ENCODE measurements around the gene HYAL3.
"Not testable (repeated sequence)": the region's sequence is repeated elsewhere in the genome, so short reads cannot be mapped to it uniquely, and the experiment has no call there.

HYAL3 gene

DNA sequence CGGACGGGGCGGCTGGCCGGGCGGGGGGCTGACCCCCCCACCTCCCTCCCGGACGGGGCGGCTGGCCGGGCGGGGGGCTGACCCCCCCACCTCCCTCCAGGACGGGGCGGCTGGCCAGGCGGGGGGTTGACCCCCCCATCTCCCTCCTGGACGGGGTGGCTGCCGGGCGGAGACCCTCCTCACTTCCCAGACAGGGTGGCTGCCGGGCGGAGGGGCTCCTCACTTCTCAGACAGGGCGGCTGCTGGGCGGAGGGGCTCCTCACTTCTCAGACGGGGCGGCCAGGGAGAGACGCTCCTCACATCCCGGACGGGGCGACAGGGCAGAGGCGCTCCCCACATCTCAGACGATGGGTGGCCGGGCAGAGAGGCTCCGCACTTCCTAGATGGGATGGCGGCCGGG, 12.8 kb upstream of the HYAL3 start:
- not testable (repeated sequence) for DNase-seq

DNA sequence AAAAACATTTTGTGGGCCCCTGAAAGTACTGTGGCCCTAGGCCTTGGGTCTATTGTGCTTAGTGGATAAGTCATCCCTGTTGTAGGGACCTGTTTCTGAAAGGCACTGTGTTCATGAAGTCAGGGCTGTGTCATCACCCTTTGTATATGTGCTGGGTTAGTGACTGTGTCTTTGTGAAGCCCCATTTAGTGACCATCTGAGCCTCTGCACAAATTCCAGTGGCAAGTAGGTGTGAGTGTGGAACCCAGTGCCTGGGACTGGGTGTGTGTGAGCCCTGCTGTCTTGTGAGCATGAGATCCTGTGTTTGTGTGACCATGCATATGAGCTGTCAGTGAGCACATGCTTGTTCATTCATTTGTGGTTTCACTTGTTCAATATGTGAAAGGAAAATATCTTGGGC, 5.4 kb upstream of the HYAL3 start:
- DNase-seq: no peak

DNA sequence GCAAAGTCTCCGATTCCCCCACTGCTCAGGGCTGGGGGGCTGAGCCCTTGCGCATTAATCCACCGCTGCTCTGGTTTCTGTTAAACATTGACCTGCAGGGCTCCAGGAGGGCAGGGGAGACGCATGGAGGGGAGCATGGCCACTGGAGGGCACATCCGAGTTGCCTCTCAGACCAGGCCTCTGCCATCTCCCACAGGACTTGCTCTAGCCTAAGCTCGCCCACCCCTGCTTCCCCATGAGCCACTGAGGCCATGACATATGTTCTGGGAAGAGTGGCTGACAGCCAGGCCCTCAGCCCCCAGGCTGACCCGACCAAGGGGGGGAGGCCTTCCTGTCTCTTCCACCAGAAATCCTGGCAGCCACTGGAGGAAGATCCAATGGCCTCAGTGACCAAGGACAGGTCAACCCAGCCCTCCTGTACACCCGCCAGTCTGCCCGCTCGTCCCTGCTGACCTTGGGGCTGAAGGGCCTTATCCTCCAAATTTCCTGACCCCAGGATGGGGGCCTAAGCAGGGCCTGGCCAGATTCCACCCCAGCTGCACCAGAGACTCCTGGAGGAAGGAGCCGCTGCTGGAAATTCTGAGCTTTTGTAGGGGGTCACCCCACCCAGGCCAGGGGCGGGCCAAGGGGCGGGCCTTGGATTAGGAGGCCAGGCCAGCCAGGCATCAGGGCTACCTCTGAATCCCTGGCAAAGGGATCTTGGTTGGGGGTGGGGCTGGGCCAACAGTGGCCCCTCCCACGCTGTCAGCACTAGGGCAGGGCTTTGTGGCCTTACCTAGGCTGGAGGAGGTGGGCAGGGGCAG, 4.0 kb upstream of the HYAL3 start, which contains the start of gene HYAL1:
Gene HYAL1, minus strand, starts transcription at position 562 of the 803 bp plus-strand sequence. CDS start 618 bp downstream, outside the sequence.
- DNase-seq: no peak

DNA sequence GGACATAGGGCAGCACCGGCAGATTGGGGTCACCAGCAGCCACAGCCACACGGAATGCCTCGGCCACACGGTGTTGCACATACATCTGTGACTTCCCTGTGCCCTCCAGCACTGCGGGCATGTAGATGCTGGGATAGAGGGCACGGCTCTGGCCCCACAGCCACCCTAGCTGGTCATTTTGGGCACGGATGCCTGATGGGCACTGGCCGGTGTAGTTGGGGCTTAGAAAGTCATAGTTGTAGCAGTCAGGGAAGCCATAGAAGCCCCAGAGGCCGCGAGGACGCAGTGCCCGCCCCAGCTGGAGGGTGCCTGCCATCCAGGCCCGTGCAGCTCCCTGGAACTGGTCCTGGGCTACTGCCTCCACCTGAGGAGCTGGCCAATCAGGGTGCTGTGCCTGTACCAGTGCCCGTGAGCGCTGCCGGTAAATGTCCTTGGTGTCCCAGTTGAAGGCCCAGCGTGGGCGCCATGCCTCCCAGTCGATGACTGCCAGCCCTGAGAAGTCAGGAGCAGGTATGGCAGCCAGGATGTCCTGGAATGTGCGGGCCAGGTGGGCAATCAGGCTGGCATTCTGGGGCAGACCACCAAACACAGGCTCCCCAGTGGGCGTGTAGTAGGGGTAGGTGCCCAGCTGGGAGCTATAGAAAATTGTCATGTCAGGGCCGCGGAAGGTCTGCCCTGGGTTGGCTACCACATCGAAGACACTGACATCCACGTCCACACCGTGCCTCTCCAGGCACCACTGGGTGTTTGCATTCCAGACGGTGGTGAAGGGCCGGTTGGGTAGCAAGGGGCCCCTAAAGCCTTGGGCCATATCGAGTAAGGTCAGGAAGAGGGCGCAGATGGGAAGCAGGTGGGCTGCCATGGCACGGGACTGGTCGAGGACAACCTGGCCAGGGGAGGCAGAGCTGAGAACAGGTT, 3.1 kb upstream of the HYAL3 start:
- DNase-seq: no peak

DNA sequence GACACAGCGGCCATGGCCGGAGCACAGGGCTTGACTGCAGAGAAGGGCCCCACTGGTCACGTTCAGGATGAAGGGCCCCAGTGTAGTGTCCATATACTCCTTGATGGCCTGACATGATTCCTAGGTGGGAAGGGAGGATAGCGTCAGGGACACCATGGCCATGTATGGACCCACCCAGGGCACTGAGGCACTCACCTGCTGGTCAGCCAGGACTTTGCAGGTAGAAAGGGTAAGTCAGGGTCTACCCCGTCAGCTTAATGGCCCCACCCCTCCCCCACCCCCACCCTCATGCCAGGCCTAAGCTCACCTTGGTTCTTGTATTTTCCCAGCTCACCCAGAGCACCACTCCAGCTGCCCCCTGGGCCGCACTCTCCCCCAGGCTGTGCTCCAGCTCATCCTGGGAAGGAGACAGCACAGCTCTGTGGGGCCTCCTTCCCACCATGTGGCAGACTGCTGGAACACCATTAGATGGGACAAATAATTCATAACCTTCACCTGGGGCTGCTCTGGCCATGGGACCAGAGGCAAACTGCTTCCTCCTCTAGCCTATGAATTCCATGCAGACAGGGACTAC, 1.6 kb upstream of the HYAL3 start:
- DNase-seq: no peak

DNA sequence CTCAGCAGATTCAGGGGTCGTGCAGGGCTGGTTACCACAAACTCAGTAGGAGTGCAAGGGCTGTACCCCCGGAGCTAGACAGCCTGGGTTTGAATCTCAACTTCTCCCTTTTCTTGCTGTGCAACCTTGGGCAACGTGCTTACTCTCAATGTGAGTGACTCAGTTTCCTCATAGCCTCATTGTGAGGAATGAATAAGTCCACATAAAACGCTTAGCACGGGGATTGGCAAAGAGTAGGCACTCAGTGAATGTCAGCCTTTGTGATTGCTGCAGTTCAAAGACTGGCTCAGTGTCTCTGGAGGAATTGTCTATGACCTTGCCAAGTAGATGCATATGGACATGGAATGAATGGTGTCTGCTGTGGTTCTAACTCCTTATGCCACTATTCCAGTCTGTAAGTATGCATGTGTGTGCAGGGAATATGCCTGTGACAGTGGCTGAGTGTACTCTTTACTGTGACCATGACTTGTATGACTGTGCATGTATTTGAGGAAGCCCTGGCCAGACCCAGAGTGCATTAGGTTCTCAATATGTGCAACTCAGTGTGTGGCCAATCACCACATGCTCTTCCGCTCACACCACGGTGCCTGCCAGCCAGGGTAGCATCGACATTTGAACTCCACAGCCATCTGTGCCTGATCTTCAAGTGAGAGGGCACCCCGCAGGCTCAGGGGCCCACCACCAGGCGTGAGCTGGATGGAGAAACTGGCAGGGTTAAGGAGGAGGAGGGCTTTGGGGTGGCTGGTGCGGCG, 900 bp upstream of the HYAL3 start:
- DNase-seq: no peak

DNA sequence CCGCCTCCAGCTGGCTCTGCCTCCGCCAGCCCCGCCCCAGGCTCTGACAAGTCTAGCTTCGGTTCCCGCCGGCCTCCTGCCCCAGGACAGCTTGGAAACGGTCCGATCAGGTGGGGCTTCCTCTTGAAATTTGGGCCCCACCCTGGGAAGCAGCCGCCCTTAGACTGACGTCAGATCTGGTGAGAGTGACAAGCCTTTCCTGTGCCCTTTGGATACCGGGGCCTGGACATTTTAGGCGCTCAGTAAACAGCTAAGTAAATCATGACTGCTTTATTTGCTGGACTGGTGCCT, 378 bp upstream of the HYAL3 start:
- DNase-seq: no peak

DNA sequence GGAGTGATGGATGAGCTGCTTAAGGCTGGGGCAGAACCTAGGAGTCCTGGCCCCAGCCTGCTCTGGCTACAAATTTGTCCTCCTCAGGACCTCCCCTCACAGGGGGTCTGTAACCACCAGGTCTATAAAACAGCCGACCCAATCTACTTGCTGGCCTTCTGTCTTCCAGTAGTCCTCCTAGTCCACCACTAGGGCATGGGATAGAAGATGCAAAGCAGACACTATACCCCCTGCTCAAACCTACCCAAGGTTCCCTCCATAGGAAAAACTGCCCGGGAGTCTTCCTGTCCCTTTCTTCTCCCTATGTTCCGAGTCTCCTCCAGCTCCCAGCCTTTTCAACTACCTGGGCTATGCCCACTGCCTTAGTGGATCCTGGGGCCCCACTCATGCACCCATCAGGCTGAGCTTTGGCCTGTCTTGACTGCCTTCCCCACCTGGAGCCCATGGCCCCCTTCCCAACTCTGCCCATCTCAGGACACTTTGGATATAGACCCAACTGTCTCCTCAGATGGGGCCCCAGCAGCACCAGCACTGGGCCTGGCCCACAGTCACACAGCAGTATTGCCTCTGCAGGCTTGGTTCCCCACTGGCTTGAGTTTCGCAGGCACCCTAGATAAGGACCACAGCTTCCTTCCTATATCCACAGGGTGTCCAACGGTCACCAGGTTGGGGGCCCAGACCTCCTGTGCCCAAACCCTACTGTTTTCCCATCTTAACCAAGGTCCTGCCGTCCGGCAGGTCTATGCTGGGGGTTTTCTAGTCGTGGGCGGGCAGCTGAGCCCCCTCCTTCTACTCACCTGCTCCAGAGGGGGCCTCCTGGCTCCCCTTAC, 1.1 kb downstream of the HYAL3 start:
- DNase-seq: no peak

DNA sequence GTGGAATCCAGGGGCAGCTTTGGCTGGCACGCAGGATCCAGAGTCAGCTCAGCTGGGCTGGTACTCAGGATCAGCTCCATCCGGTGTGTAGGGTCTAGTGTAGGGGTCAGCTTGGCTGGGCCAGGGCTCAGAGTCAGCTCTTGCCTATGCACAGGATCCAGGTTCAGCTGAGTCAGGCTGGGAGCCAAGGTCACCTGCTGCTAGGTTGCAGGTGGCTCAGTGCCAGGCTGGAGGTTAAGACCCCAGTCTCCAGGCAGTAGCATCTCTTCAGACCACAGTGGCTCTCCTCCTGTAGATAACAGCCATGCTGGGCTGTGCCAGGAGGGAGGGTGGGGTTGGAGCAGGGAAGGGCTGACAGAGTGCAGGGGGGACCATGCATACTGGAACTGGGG, 1.8 kb downstream of the HYAL3 start:
- no peak for DNase-seq

DNA sequence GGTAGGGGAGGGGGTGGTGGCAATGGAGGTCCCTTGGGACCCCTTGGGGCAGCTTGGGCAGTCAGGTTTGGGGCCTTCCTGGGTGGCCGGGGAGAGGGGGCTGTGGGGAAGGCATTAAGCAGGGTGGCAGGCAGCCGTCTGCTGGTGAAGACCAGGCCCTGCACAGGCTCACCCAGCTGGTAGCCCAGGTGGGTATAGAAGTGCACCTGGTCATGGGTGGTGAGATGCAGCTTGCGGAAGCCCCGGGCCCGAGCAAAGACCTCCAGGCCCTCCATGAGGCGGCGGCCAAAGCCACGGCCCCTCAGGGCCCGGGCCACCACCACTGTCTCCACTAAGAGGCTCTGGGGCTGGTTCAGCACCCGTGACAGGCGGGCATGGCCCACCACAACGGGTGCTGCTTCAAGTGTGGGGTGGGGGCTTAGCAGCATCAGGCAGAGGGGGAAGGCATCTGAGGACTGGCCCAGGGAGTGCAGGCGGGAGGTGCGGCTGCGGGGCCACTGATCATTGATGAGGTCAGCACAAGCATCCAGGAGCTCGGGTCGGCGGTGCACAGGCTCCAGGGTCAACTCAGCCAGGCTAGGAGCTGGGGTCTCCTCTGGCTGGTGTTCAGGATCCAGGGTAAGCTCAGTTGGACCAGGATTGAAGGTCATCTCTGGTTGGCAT, 2.4 kb downstream of the HYAL3 start:
- DNase-seq: no peak

DNA sequence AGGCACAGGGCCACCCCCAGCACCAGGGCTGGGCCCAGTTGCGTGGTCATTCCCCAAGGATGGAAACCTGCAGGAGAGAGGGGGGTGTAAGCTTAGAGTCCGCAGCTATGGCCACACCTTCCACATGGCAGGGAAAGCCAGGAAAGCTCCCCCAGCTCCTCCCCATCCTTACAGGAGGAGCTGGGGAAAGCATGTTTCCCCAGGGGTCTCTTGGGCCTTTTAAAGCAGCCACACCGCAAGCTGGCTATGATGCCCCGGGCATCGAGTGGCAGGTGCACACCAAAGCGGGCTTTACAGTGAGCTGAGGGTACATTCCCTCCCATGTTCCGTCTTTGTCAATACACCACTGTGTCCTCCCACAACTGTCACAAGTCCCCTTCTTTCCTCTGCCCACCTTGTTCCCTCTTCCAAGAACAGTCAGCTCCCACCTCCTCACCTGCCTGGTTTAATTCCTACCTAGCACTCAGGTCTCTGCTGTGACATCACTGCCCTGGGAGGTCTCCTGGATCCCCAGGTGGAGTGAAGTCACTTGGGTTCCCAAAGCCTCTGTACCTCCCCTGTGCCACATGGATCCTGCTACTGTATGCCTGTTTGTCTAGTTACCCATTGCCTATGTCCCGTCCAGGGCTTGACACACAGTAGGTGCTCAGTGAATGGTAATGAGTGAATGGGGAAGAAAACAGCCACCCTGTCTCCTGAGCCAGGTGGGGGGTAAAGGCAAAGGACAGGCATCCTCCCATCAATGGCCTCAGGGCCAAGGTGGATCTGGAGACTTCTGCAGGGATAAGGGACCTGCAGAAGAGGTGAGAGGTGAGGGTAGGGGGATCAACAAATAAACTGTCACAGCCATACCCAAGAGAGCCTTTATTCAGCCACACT, 3.4 kb downstream of the HYAL3 start:
- no peak for DNase-seq

DNA sequence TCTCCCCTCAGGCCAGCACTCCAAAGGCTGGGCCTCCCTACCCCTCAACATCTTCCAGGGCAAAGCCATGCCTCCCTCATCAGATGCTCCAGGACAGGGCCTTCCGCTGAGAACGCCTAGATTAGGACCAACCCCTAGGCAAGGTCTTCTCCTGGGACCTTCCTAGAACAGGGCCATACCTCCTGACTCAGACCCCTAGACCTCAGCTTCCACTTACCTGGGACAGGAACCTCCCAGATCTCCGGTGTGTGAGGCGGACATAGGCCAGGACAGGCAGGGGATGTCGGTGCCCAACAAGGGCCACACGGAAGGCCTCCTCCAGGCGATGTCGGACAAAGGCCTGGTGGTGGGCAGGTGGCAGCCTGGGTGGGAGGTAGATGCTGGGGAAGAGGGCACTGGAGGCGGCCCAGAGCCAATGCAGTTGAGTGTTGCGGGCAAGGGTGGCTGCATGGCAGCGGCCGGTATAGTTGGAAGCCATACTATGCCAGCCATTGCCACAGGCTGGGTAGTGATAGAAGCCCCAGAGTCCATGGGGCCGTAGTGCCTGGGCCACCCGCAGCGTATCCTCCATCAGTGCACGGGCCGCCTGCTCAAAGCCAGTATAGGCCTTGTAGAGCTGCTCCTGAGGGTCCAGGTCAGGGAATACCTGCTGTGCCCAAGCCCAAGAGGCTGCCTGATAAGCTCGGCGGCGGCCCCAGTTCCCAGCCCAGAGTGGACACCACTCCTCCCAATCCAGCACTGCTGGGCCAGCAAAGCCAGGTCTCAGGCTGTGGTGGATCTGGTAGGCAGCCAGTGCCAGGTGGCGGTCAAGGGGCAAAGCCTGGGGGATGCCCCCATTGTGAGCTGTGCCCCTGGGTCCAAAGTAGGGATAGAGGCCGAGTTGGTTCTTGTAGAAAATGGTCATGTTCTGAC, 4.5 kb downstream of the HYAL3 start:
- DNase-seq: no peak

DNA sequence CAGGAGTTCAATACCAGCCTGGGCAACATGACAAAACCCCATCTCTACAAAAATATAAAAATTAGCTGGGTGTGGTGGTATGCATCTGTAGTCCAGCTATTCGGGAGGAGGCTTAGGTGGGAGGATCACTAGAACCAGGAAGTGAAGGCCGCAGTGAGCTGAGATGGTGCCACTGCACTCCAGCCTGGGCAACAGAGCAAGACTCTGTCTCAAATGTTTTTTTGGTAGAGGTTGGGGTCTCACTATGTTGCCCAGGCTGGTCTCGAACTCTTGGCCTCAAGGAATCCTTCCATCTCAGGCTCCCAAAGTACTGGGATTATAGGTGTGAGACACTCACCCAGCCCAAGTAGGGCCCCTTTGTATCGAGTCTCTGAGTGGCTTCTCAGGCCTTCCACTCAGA, 5.1 kb downstream of the HYAL3 start:
- no peak for DNase-seq

DNA sequence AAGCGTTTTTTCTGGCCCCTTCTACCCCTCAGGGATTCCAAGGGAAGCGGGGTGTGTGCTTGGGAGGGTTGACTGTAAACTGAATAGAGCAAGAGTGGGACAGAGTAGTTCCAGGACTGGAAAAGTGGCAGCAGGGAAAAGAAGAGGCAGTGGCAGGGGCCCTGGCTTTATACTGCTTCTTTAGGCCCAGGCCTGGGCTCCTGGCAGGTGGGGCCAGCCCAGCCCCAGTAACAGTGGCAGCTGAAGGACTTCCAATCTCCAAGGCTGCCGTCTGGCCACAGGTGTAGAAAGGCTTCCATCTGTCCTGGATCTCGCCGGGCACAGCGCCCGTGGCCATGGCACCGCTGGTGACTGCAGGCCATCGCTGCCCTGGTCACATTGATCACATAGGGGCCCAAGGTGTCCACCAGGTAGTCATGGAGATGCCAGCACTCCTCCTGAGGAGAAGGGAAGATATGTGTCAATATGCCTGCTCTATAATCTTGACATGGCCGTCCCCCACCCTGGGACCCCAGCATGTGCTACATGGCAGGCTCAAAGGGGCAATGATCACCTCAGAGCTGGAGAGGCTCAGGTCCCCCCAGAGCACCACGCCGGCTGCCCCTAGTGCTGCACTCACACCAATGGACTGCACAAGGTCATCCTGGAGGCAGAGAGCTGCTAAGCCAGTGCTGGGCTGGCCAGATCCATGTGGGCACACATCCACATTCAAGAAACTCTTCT, 6.0 kb downstream of the HYAL3 start:
- no peak for DNase-seq

DNA sequence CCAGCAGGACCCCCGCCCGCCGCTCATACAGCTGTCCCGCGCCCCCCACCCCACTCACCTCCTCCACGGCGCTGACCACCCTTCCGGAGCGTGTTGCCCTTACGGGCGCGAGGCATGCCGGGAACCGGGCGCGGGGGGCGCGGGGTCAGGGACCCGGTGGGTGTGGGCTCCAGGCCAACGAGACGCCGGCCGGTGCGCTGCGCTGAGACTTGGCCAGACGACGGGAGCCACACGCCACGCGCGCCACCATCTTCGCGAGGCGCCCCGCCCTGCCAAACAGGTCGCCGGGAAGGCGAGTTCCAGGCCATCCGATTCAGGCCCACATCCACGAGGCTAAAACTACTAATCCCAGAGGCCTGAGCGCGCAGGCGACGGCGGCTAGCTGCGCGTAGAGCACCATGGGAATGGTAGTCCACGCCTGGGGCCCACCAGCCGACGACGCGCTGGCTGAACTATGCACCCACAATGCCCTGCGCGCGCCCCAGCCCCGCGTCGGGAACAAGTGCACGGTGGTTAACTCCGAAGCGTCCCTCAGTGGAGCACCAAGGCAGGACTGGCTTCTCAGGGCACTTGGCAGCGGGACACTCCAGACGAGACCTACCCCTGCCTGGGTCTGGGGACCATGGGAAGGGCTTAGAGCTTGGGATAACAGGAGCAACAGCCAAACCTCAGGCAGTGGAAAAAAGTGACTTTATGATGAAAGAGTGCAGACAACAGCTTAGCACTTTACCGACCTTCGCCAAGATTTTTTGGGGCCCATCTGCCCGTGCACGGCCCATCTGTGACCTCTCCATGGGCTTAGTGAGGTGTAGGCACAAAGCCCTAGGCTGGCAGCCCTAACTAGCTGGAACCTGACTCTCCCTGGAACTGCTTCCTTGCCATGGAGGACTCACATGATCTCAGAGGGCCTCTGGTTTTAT, 6.8 kb downstream of the HYAL3 start, which contains the start of gene IFRD2:
Gene IFRD2, minus strand, starts transcription at position 271 of the 920 bp plus-strand sequence. Its CDS starts 155 bp downstream, at position 116.
- DNase-seq: peak; percentile 17

DNA sequence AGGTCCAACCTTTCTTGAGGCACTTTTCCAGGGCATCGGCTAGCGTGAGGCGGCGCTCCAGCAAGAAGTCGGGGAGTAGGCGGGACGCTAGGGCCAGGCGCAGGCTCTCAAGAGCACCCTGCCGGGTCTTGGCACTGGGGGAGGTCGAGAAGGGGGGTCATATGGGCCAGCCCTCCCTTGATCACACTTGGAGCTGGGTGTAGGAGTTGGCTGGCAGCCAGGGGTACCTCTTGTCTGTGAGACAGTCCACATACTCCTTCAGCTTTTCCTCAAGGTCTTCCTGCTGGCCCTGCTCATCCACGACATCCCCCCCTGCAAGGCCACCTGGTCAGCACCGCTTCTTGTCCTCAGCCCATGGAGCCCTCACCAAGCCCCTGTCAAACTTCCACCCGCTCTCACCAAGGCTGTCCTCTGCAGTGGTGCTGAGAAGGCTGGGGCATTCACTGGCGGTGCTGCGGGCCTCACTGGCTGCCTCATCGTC, 9.0 kb downstream of the HYAL3 start:
- no peak for DNase-seq

DNA sequence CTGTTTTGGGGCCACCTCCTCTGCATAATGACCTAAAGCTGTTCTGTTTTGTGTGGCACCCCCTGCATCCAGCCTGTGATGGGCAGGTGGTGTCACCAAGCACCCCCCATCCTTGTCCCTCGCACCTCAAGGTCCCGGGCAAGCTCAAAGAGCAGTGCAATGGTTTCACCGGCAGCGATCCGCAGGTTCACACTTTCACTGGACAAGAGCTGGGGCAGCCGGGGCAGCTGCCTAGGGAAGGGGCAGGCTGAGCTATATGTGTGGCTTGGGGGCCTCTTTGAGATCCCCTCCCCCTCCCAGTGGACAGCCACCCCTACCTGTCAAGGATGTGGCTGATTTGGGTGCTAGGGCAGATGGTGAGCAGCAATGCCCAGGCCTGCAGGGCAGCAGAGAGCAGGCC, 10.1 kb downstream of the HYAL3 start:
- DNase-seq: no peak

Data from NCI-H187 treated with DMSO at 0.1 percent for 48 hours (cell line).